ENCODE measurements around the gene MAP2K2.

DNA sequence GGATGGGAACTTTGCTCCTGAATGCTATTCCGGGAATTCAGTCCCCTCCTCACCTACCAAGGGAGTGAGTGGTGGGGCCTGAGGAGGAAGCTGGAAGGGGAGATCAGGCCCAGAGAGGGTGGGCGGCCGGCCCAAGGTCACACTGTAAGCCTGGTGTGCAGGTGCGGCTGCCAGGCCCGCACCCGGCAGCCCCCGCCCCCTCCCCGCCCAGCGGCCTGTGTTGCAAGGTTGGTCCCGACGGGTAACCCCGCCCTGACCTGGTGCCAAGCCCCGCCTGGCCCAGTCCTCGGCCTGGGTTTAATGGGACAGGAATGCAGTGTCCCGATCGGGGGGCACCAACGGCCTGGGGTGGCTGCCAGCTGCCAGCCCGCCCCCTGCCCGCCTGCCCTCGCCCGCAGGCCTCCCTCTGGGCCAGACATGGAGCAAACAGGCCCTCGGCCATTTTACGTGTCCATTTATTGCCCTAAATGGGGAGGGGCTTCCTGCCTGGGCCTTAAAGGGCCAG is 62.7 kb downstream of the MAP2K2 start:
- TF ChIP-seq, protein P1, sequence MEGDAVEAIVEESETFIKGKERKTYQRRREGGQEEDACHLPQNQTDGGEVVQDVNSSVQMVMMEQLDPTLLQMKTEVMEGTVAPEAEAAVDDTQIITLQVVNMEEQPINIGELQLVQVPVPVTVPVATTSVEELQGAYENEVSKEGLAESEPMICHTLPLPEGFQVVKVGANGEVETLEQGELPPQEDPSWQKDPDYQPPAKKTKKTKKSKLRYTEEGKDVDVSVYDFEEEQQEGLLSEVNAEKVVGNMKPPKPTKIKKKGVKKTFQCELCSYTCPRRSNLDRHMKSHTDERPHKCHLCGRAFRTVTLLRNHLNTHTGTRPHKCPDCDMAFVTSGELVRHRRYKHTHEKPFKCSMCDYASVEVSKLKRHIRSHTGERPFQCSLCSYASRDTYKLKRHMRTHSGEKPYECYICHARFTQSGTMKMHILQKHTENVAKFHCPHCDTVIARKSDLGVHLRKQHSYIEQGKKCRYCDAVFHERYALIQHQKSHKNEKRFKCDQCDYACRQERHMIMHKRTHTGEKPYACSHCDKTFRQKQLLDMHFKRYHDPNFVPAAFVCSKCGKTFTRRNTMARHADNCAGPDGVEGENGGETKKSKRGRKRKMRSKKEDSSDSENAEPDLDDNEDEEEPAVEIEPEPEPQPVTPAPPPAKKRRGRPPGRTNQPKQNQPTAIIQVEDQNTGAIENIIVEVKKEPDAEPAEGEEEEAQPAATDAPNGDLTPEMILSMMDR (IDR thresholded peaks at IDR 0.05), result no peak
- TF ChIP-seq POLR2AphosphoS5 (IDR thresholded peaks at IDR 0.05) (peak in 2 of 3 donors; percentile 68 to 77), POLR2A (IDR thresholded peaks at IDR 0.05) (no peak)
